Heart right ventricle (tissue), 16 donors: ENCODE results near the gene PIK3R6. TPM values are rescaled to one million over a fixed set of nuclear protein-coding genes. Genes with fewer than 3 reads are reported as not detected.

Experiments used
- ATAC-seq, 8 donors: fragments of 200-7000 bp; cut with Tn5 transposase; one replicate each; pipeline ENCODE4 v1.9.1; 2020; ENCODE audit warnings: mild to moderate bottlenecking in 8 of 8, moderate library complexity in 8 of 8, moderate number of reproducible peaks in 1 of 8
- DNase-seq, 2 donors: peaks; one replicate each; pipeline ENCODE4 v3.0.0-alpha.2; 2020
- H3K27ac ChIP-seq, 10 donors: fragments of 200-600 bp; sonication (generic) in 2 of 10; one replicate each; pipeline versions ENCODE4 v1.5.0 to v1.8.0; 2020 to 2022; ENCODE audit warnings: mild to moderate bottlenecking in 3 of 10
- H3K27me3 ChIP-seq, 7 donors: fragments of 200-600 bp; one replicate each; pipeline ENCODE4 v1.8.0; 2021 to 2022; ENCODE audit warnings: mild to moderate bottlenecking in 2 of 7
- H3K36me3 ChIP-seq, 9 donors: fragments of 200-600 bp; sonication (generic) in 1 of 9; one replicate each; pipeline versions ENCODE4 v1.5.0 to v1.8.0; 2020 to 2022; ENCODE audit warnings: mild to moderate bottlenecking in 2 of 9
- H3K4me1 ChIP-seq, 9 donors: fragments of 200-600 bp; sonication (generic) in 1 of 9; one replicate each; pipeline versions ENCODE4 v1.5.0 to v1.8.0; 2020 to 2022; ENCODE audit warnings: mild to moderate bottlenecking in 4 of 9
- H3K4me3 ChIP-seq, 10 donors: fragments of 200-600 bp; sonication (generic) in 2 of 10; one replicate each; pipeline versions ENCODE4 v1.5.0 to v1.8.0; 2020 to 2022; ENCODE audit warnings: mild to moderate bottlenecking in 7 of 10, moderate library complexity in 2 of 10
- H3K9me3 ChIP-seq, 11 donors: fragments of 200-600 bp in 10 of 11; sonication (generic) in 2 of 11; one replicate each; pipeline versions ENCODE4 v1.5.0 to v1.8.0; 2013 to 2022; ENCODE audit warnings: mild to moderate bottlenecking in 2 of 11, control low read depth in 1 of 11, moderate library complexity in 1 of 11
- WGBS, 2 donors: extraction: QIAGEN DNeasy Blood & Tissue Kit; methylation state at CpG; one replicate each; pipeline ENCODE4 v1.1.7; 2013; ENCODE audit warnings: inconsistent platforms in 1 of 2; 5-methylcytosine and 5-hydroxymethylcytosine counted together
- intact Hi-C, 10 donors: fragments of 100-400 bp; cut with DNase I; formaldehyde crosslinking; loops; one replicate each; pipeline versions ENCODE4 v1.11.1 to v1.14.2; 2022
- polyA plus RNA-seq, 2 donors: library from polyadenylated mRNA; stranded (reverse); fragments of 200-250 nt; gene quantifications; one replicate each; pipeline ENCODE4 v1.2.3, GENCODE V29; 2013
- total RNA-seq, 10 donors: library from RNA; stranded (reverse); fragmentation: NEBNext Ultra II Directional in 3 of 10; extraction: Animal tissue kit (Norgen Biotek cat#: 25700) in 3 of 10; gene quantifications; one replicate each; pipeline versions ENCODE4 v1.2.1 to v1.2.4, GENCODE V29; 2021 to 2023
- TF ChIP-seq, protein P1 (sequence below), 9 donors: fragments of 200-600 bp; sonication (generic) in 2 of 9; IDR thresholded peaks; one replicate each; pipeline versions ENCODE4 v1.5.0 to v1.8.0; 2021 to 2022; ENCODE audit warnings: antibody characterized with exemption in 9 of 9, mild to moderate bottlenecking in 5 of 9, moderate library complexity in 1 of 9
- donor health status: Arrhythmogenic right ventricular cardiomyopathy.
- donor health status: ischemic (EF 13 %, LVEDD 7.1; RV severe dilation, severe dysfunction).
- donor health status: healthy with polysubstance abuse.
- donor health status: DM: no; HTN: yes; CAD: no.
- donor health status: DM: no; HTN: no; CAD: no.
- donor health status: ischemic (EF 25% LVEDD 6.9; RV normal size, moderate dysfunction).
- donor health status: ischemic (EF 25% LVEDD 5.7; RV mildly dilated, moderate dysfunction).
- donor health status: healthy.
- donor health status: DM: yes; HTN: yes; CAD: no.
- donor health status: Ischemic cardiomyopathy.
- donor health status: ischemic (EF 35%, LVEDD 5.7; RV mildly dilated, moderate dysfunction).
- donor health status: nonischemic (EF 11% LVEDD 7.7; RV severe dilation, severe dysfunction).
- donor health status: DM: yes; HTN: yes; CAD: no.
- donor health status: PGD.
- donor health status: ischemic (EF 29% LVEDD 5.4; RV normal size, mild dysfunction).
- donor health status: nonischemic (EF 23%, LVEDD 6.1; RV moderate dilation, normal function).

PIK3R6 gene
- total and polyA plus RNA-seq, 12 donors = 0.32 to 3.4 (median 1.0) TPM

DNA sequence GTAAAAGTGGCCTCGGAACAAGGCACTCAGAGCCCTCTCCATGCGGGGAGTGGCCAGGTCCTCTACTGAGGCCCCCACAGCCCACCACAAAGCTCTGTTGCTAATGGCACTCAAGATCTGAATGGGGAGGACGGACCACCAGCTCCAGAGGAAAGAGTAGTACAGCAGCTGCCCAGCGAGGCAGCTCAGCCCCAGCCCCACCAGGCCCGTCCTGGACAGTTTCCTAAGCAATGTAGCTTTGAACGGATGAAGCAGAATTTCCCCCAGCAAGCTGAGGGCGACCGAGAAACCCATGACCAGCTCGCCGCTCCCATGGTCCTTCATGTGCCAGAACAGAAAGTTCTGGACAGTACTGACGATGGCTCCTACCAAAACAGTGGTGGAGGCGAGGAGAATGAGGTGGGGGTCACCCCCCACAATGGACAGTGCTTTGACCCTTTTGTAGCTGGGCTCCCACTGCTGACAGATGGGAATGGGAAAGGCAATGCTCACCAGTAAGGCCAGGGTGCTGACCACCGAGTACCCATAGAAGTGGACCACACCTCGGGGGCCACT is 69.8 kb downstream of the PIK3R6 start:
- Histone ChIP-seq H3K36me3 (peaks cover 0 to 4% (median 0%) of the 10 kb centered on the region in 9 donors), H3K27me3 (peaks cover 0 to 14% (median 9%) of the 10 kb centered on the region in 7 donors), H3K4me3 (no peak overlapping the region), H3K9me3 (no peaks in the 10 kb centered on the region), H3K27ac (no peak overlapping the region), H3K4me1 (peaks cover 0 to 21% (median 0%) of the 10 kb centered on the region in 9 donors)
- TF ChIP-seq, protein P1, sequence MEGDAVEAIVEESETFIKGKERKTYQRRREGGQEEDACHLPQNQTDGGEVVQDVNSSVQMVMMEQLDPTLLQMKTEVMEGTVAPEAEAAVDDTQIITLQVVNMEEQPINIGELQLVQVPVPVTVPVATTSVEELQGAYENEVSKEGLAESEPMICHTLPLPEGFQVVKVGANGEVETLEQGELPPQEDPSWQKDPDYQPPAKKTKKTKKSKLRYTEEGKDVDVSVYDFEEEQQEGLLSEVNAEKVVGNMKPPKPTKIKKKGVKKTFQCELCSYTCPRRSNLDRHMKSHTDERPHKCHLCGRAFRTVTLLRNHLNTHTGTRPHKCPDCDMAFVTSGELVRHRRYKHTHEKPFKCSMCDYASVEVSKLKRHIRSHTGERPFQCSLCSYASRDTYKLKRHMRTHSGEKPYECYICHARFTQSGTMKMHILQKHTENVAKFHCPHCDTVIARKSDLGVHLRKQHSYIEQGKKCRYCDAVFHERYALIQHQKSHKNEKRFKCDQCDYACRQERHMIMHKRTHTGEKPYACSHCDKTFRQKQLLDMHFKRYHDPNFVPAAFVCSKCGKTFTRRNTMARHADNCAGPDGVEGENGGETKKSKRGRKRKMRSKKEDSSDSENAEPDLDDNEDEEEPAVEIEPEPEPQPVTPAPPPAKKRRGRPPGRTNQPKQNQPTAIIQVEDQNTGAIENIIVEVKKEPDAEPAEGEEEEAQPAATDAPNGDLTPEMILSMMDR (IDR thresholded peaks at IDR 0.05) = no peak
- intact Hi-C loops = loop anchor here in 1 of 10 donors (10.0 kb wide), 1 partner anchor 63 kb away; no protein-coding TSS in a partner anchor
- WGBS, 2 donors = 84 to 89% methylated on average over 14 of the region's 14 CpGs
- ATAC-seq = no peak
- DNase-seq = no peak

DNA sequence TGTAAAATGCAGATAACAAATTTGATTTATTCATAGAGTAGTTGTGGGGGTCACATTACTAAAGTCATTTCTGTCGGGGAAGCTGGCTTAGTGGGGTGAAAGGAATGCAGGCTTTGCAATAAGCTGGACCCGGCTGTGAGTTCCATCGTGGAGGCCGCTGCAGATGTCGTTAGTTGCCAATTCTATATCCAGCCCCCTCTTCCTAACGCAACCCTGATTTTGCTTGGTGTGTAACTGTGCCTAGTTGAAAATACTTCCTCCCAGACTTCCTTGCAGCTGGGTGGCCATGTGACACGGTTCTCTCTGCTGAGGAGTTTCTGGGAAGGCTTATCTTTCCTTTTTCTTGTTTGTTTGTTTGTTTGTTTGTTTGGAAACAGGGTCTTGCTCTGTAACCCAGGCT is 72.8 kb downstream of the PIK3R6 start:
- 40 to 67% methylated on average over 7 of the region's 7 CpGs for WGBS, 2 donors
- ATAC-seq (peak in 1 of 8 donors; percentile 63), DNase-seq (no peak)
- intact Hi-C loops = loop anchor here in 1 of 10 donors (10.0 kb wide), 1 partner anchor 60 kb away; no protein-coding TSS in a partner anchor
- Histone ChIP-seq H3K36me3 (no peaks in the 10 kb centered on the region), H3K4me3 (no peak overlapping the region), H3K9me3 (peaks cover 0 to 14% (median 9%) of the 10 kb centered on the region in 11 donors), H3K4me1 (peaks cover 0 to 25% (median 0%) of the 10 kb centered on the region in 9 donors), H3K27ac (peak overlapping the region in 1 of 10 donors; percentile 79), H3K27me3 (peaks cover 0 to 13% (median 9%) of the 10 kb centered on the region in 7 donors)
- TF ChIP-seq, protein P1 (IDR thresholded peaks at IDR 0.05) = no peak

GRCh38 chr17:8793649-8794048 is 73.8 kb downstream of the PIK3R6 start:
- H3K36me3 ChIP-seq = no peaks in the 10 kb centered on the region
- peak overlapping the region in 1 of 10 donors; percentile 79 for H3K27ac ChIP-seq
- H3K4me1 ChIP-seq = peaks cover 0 to 26% (median 0%) of the 10 kb centered on the region in 9 donors
- intact Hi-C loops = loop anchor here in 1 of 10 donors (10.0 kb wide), 1 partner anchor 59 kb away; no protein-coding TSS in a partner anchor
- peaks cover 0 to 4% (median 1%) of the 10 kb centered on the region in 7 donors for H3K27me3 ChIP-seq
- peaks cover 0 to 14% (median 9%) of the 10 kb centered on the region in 11 donors for H3K9me3 ChIP-seq
- WGBS, 2 donors = 63 to 72% methylated on average over 2 of the region's 2 CpGs
- no peak for DNase-seq
- no peak overlapping the region for H3K4me3 ChIP-seq
- ATAC-seq = no peak
- TF ChIP-seq, protein P1 (IDR thresholded peaks at IDR 0.05) = no peak

- H3K27me3 ChIP-seq = no peaks in the 10 kb centered on the region
- DNase-seq = no peak
- H3K9me3 ChIP-seq = peaks cover 0 to 14% (median 9%) of the 10 kb centered on the region in 11 donors
- TF ChIP-seq, protein P1 (IDR thresholded peaks at IDR 0.05) = no peak
- peaks cover 0 to 26% (median 0%) of the 10 kb centered on the region in 9 donors for H3K4me1 ChIP-seq
- no peak overlapping the region for H3K4me3 ChIP-seq
- H3K27ac ChIP-seq = no peak overlapping the region
- intact Hi-C loops = loop anchor here in 1 of 10 donors (10.0 kb wide), 1 partner anchor 58 kb away; no protein-coding TSS in a partner anchor
- no peaks in the 10 kb centered on the region for H3K36me3 ChIP-seq
- no peak for ATAC-seq
- whole genome bisulfite sequencing, 2 donors = 63 to 85% methylated on average over 6 of the region's 6 CpGs
Observed at GRCh38 chr17:8792646-8793045, 74.8 kb downstream of the PIK3R6 start.
